Measurements from ENCODE around the gene OOSP4A.

The OOSP4A gene

DNA sequence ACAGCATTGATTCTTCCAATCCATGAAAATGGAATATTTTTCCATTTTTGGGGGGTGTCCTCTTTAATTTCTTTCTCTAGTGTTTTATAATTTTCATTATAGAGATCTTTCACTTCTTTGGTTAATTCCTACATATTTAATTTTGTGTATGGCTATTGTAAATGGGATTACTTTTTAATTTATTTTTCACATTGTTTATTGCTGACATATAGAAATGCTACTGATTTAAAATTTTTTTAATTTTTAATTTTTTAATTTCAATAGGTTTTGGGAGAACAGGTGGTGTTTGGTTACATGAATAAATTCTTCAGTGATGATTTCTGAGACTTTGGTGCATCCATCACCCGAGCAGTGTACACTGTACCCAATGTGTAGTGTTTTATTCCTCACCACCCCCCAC lies 26.6 kb downstream of the OOSP4A start:
- ChIA-PET CTCF (no interaction called here), POLR2A (no interaction called here)
- TF ChIP-seq, protein P1, sequence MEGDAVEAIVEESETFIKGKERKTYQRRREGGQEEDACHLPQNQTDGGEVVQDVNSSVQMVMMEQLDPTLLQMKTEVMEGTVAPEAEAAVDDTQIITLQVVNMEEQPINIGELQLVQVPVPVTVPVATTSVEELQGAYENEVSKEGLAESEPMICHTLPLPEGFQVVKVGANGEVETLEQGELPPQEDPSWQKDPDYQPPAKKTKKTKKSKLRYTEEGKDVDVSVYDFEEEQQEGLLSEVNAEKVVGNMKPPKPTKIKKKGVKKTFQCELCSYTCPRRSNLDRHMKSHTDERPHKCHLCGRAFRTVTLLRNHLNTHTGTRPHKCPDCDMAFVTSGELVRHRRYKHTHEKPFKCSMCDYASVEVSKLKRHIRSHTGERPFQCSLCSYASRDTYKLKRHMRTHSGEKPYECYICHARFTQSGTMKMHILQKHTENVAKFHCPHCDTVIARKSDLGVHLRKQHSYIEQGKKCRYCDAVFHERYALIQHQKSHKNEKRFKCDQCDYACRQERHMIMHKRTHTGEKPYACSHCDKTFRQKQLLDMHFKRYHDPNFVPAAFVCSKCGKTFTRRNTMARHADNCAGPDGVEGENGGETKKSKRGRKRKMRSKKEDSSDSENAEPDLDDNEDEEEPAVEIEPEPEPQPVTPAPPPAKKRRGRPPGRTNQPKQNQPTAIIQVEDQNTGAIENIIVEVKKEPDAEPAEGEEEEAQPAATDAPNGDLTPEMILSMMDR (IDR thresholded peaks at IDR 0.05; ENCODE audit: control extremely low read depth, extremely low read depth, low read depth, missing control alignments): no peak
- no peak for DNase-seq (ENCODE audit: extremely low spot score)

DNA sequence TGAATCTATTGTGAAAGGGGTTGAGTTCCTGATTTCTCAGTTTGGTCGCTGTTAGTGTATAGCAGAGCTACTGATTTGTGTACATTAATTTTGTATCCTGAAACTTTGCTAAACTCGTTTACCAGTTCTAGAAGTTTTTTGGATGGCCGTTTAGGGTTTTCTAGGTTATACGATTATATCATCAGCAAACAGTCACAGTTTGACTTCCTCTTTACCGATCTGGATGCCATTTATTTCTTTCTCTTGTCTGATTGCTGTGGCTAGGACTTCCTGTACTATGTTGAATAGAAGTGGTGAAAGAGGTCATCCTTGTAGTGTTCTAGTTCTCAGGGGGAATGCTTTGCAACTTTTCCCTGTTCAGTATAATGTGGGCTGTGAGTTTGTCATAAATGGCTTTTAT lies 28.6 kb downstream of the OOSP4A start:
- no peak for DNase-seq (ENCODE audit: extremely low spot score)
- ChIA-PET CTCF (no interaction called here), POLR2A (no interaction called here)
- TF ChIP-seq, protein P1 (IDR thresholded peaks at IDR 0.05; ENCODE audit: control extremely low read depth, extremely low read depth, low read depth, missing control alignments): no peak

DNA sequence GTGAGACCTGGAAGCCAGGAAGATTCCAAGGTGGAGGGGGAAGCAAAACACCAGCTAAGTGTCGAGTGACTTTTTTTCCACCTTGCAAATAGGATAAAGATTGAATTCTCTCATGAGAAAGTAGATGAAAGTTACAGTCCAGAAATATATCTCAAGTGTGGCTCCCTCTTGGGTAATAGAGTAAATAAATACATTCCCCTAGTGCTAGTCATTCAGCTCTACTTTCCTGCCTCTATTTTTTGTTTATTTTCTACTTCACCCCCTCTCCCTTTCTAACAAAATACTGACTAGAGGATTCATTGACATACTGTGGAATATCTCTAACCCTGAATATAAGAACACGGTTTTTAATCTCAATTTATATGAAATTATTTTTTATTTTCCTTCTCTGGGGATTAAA lies 34.0 kb downstream of the OOSP4A start:
- CTCF ChIA-PET: interaction anchor here (1.7 kb wide), 1 partner anchor 10 kb away, joined by 5 read pairs; no protein-coding TSS in a partner anchor
- POLR2A ChIA-PET: no interaction called here
- TF ChIP-seq, protein P1 (IDR thresholded peaks at IDR 0.05; ENCODE audit: control extremely low read depth, extremely low read depth, low read depth, missing control alignments): no peak
- DNase-seq (ENCODE audit: extremely low spot score): no peak

DNA sequence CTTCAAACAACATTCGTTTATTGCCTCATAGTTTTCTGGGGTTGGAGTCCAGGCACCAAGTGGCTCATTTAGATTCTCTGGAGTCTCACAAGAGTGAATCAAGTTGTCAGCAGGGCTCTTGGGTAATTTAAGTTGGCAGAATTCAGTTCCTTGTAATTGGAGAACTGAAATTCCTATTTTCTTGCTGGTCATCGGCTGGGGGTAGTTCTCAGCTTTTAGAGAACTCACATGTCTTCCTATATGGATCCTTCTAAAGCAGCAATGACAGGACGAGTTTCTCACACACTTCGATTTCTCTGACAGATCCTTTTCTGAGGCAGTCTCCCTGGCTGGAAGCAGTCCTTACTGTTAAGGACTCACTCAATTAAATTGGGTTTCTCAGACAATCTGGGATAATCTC lies 35.9 kb downstream of the OOSP4A start:
- ChIA-PET POLR2A (no interaction called here), CTCF (no interaction called here)
- TF ChIP-seq, protein P1 (IDR thresholded peaks at IDR 0.05; ENCODE audit: control extremely low read depth, extremely low read depth, low read depth, missing control alignments): no peak
- no peak for DNase-seq (ENCODE audit: extremely low spot score)

DNA sequence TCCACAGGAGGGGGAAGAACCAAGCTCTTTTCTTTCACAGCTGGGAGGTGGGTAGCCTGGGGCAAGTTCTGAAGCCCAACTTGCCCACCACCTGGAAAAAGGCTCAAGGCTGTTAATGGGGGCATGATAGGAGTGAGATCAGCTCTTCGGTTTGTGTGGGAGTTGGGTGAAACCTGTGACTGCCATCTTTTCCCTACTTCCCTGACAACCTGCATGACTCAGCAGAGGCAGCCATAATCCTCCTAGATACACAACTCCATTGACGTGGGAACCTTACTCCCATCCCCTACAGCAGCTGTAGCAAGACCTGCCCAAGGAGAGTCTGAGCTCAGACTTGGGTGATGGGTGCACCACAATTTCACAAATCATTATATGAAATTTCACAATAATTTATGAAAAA lies 39.9 kb downstream of the OOSP4A start:
- ChIA-PET CTCF (interaction anchor here (1.6 to 2.0 kb wide), 2 partner anchors 10 to 31 kb away, joined by 3 to 5 read pairs; no protein-coding TSS in a partner anchor), POLR2A (no interaction called here)
- TF ChIP-seq, protein P1 (IDR thresholded peaks at IDR 0.05; ENCODE audit: control extremely low read depth, extremely low read depth, low read depth, missing control alignments): no peak
- no peak for DNase-seq (ENCODE audit: extremely low spot score)

DNA sequence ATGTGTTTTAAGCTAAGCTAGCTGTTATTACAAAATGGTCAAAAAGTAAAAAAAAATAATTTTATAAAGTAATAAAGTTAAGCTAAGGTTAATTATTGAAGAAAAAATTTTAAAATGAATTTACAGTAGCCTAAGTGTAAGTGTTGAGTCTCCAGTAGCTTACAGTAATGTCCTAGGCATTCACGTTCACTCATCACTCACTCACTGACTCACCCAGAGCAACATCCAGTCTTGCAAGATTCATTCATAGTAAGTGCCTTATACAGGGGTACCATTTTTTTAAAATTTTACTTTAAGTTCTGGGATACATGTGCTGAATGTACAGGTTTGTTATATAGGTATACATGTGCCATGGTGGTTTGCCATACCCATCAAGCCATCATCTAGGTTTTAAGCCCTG lies 41.5 kb downstream of the OOSP4A start:
- DNase-seq (ENCODE audit: extremely low spot score): no peak
- POLR2A ChIA-PET: no interaction called here
- CTCF ChIA-PET: interaction anchor here (0.9 to 2.0 kb wide), 3 partner anchors 9 to 18 kb away, joined by 3 to 5 read pairs (median 3); no protein-coding TSS in a partner anchor
- TF ChIP-seq, protein P1 (IDR thresholded peaks at IDR 0.05; ENCODE audit: control extremely low read depth, extremely low read depth, low read depth, missing control alignments): no peak

DNA sequence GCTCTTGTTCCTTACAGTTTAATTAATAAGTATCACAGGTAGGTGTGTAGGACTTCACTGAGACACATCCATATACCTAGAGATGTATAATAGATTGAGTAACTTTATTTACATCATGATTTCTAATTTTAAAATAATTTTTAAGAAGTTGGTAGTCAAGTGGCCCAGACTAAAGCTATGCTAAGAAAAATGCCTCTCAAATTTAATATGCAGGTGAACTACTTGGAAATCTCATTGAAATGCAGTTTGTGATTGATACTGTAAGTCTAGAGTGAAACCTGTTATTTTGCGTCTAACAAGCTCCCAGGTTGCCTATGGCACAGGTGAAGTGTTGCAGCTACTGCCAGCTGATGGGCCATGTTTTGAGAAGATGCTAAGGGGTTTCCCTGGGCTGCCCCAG lies 53.0 kb downstream of the OOSP4A start, which contains the start of gene OOSP4B:
OOSP4B (plus strand) TSS at position 301 of the 400 bp plus-strand sequence.
- ChIA-PET CTCF (no interaction called here), POLR2A (no interaction called here)
- DNase-seq (ENCODE audit: extremely low spot score): no peak
- TF ChIP-seq, protein P1 (IDR thresholded peaks at IDR 0.05; ENCODE audit: control extremely low read depth, extremely low read depth, low read depth, missing control alignments): no peak
